A172 (cell line): Measurements from ENCODE around the gene TIMM13. TPM values are rescaled to one million over a fixed set of nuclear protein-coding genes. Genes with fewer than 3 reads are reported as not detected.
"Not testable (repeated sequence)": the region's sequence is repeated elsewhere in the genome, so short reads cannot be mapped to it uniquely, and the experiment has no call there.

Source experiments
- DNase-seq: peaks from one replicate; pipeline ENCODE4 v3.0.0-alpha.2; 2015; ENCODE audit warnings: low spot score
- total RNA-seq: library from RNA; depleted of rRNA; stranded (reverse); fragments of >200 nt; shearing (Covaris generic); gene quantifications from 2 replicates; pipeline ENCODE4 v1.2.3, GENCODE V29; 2014

Gene TIMM13
- total RNA-seq, 1 experiment from 2014 or later: 110 TPM

DNA sequence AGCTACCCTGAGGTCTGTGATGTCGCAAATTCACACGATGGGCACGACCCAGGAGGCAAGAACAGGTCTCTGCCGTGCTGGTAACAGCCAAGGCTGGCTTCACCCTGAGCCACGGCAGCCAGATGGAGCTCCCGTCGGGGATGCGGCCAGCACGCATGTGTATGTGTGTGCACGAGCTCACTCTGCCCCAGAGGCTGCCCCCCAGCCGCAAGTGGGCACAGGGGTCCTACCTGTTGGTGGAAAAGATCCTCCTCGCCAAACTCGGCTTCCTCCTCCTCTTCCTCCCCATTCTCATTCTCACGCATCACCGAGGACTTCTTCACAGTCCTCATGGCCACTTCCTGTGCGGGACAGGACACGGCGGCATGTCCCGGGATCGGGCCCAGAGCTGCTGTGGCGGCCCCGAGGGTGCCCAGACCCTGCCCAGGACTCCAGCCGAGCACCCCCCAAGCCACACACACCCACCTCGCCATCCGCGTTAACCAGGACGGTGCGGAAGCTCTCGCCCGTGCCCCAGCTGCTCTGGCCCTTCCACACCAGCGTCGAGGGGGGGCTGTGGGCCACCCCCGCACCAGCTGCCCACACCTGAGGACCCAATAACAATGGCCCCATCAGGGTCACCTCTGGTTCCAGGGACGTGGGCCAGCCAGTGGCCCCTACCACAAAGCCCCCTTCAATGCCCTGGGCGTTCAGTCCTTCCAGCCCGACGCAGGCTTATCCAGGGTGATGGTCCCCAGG lies 4.1 kb upstream of the TIMM13 start:
- no peak for DNase-seq

DNA sequence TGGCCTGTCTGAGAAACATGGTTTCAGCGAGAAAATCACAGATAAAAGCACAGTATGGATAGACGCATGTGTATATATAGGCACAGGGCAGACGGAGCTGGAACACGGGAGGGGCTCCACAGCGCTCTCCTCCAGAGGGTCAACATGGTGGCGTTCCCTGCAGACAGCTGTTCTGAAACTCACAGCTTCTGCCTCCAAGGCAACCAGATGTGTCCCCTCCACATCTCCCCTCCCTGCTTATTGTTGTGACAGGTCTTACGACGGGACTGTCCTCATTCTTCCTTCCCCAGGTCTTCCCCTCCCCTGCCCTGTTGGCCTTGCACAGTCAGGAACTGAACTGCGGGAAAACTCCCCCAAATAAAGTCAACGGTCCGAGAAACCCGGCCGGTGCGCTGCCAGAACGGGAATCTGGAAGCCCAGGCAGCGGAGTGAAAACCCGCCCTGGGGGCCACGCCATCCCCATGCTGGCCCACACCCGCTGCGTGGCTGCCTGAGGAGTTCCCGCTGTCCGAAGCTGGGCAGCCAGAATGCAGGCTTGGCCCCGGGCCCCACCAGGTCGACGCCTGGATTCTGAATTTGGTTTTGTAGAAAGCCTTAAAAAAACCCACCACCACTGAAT lies 2.6 kb upstream of the TIMM13 start:
- DNase-seq: no peak

DNA sequence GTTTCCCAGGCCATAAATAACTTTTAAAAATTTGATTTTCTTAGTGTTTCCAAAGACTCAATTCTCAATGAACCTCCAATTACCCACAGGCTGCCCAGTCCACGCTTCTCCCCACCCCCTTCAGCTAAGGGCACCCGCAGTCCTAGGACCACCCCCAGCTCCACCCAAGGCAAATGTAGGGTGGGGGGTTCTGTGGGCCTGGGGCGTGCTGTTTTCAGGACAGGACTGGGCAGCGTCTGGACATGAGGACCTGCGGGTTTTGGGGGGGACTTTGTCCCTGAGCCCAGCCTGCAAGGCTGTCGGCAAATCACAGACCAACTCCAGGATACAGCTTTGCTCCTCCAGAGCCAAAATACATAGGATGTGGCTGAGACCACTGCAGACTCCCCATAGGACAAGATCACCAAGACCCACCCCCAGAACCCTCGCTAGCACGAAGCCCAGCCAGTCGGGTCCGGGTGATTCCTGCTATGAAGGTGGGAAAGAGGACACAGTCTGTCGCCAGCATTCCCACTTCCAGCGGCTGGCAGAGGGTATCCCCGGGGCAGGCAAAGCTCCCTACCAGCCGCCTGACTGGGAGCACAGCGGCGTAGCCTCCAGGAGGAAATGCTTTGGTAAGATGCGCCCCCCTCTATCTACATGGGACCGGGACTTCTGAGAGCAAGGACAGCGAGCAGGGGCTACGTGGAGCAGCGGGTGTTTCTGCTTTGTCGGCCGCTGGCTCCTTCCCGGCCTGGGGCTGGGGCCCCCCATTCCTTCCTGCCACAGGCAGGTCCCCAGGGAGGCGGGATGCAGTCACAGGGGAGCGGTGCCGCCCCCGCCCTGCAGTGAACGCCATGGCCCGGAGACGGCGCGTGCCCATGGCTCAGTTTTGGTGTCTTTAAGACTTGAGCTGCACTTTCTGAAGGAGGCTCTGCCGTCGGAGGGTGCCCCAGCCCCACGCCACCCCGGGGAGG lies 1.6 kb upstream of the TIMM13 start:
- DNase-seq: no peak

DNA sequence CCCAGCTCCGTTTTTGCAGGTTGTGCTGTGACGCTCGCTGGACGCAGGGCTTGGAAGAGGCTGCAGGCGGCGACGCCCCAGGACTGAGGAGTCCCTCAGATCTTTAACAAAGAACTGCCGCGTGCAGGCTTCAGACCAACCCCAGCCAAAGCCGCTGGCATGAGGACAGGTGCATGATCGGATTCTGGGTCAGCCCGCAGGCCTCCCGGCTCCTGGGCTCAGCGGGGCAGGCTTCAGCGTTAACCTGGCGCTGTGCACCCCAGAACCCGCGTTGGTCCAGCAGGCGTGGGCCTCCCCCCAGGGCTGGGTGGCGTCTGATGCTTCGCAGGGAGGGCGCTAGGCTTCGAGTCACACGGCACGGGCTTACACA lies 920 bp upstream of the TIMM13 start:
- DNase-seq: no peak

DNA sequence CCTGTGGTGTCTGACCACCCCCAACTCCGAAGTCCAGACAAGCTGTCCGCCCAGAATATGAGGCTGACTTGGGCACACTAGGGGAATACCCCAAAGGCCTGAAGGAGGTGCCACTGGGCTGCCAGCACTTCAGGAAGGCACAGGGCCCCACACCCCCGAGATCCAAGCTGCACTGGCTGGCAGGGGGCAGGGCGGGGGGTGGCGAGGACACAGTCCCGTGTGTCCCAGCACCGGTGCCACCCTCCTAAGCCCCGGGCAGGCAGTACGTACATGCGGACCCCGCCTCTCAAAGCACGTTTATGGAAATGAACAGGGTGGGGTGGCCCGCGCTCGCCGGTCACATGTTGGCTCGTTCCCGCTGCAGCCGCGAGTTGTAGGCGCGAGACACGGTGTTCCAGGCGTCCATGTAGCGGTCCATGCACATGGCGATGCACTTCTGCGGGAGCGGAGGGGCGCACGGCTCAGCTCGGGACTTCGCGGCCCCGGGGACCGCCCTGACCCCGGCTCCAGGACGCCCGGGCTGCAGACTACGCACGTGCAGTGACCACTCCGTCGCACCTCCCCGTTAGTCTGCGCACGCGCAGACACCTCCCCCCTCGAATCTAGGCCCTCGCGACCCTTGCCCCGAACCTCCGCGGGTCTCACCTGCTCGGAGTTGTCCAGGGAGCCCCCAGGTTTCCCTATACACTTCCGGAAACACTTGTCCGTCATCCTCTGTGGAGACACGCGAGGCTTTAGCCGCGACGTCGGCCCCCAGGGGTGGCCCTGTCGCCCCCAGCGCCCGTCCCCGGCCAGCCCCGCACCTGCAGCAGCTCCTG lies 566 bp downstream of the TIMM13 start:
- peak; percentile 47 for DNase-seq

DNA sequence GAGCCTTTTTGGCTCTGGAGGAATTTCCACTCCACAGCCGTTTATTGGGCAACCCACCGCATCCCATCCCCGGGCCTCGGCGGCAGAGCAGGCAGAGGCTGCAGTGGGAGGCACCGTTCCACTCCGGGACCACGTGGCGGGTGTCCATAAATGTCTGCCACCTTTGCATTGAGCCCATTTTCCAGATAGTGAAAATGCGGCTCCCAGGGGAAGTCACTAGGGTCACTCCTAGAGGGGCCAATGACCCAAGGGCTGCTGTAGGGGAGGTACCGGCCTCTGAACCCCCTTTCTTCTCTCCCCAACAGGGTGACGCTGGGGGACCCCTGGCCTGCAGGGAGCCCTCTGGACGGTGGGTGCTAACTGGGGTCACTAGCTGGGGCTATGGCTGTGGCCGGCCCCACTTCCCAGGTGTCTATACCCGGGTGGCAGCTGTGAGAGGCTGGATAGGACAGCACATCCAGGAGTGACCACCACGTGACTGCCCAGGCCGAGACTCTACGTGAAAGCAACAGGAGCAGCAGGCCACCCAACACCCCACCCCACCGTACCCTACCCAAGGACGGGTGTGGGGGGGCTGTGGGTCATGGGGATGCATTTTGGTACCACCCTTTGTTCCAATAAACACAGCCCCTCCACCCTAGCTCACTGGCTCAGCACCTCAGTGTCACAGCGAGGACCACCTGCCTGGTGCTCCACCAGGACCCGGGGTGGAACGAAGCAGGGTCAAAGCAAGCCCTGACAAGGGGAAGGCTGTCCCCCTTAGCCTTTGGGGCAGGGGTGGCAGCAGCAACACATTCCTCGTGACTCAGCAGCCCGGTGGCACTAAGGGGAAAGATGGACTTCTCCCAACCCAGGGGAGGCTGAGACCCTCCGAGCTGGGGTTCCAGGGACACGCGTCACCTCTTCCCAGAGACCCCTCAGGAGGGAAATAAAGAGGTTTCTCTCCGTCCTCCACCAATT lies 1.5 kb downstream of the TIMM13 start:
- DNase-seq: no peak

DNA sequence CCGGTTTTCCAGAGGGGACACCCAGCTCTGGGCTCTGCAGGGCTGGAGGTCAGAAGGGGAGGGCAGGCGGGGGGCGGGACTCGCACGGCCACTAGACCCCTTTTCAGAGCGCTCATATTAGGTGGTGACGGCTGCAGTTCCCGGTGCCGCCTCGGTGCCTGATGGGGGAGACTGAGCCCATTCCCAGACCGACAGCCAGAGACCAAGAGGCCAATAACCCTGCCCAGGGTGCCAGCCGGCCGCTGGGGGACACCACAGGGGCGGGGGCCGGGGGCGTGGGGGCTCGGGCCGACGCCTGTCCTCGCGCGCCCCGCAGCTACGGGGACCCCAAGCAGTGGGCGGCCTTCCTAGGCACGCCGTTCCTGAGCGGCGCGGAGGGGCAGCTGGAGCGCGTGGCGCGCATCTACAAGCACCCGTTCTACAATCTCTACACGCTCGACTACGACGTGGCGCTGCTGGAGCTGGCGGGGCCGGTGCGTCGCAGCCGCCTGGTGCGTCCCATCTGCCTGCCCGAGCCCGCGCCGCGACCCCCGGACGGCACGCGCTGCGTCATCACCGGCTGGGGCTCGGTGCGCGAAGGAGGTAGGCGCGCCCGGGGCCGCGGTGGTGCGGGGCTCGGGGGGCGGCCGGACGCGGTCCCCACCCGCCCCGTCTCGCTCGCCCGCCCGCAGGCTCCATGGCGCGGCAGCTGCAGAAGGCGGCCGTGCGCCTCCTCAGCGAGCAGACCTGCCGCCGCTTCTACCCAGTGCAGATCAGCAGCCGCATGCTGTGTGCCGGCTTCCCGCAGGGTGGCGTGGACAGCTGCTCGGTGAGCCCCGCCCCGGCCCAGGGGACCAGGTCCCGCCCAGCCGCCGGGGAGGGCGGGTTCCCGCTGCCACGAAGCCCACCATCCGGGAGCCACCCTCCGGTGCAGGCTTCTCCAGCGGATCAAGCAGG lies 2.4 kb downstream of the TIMM13 start:
- no peak for DNase-seq

DNA sequence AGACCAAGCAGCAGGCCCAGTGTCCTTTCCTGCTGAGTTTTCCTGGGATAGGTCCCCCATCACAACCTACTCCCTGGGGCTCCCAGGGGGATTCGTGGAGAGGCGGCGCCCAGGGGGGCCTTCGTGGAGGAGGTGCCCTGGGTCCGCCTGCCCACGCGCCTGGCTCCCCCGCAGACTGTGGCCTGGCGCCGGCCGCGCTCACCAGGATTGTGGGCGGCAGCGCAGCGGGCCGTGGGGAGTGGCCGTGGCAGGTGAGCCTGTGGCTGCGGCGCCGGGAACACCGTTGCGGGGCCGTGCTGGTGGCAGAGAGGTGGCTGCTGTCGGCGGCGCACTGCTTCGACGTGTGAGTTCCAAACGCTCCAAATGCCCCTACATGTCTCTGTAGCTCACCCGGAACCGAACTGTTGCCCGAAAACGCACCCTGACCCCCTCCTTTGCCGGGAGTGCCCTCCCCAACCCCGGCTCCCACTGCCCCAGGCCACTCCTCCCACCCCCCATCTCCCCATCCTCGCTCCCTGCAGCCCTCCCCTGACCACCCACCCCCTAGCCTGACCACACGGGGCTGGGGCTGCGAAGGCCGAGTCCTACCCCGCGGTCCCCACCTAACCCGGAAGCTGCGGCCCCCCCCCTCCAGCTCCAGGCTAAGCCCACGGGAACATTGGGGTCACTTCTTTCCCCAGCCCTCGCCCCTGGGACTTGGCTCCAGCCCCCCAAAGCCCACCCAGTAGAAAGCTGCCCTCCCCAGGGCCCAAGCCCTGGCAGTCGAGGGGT lies 3.3 kb downstream of the TIMM13 start:
- DNase-seq: no peak

DNA sequence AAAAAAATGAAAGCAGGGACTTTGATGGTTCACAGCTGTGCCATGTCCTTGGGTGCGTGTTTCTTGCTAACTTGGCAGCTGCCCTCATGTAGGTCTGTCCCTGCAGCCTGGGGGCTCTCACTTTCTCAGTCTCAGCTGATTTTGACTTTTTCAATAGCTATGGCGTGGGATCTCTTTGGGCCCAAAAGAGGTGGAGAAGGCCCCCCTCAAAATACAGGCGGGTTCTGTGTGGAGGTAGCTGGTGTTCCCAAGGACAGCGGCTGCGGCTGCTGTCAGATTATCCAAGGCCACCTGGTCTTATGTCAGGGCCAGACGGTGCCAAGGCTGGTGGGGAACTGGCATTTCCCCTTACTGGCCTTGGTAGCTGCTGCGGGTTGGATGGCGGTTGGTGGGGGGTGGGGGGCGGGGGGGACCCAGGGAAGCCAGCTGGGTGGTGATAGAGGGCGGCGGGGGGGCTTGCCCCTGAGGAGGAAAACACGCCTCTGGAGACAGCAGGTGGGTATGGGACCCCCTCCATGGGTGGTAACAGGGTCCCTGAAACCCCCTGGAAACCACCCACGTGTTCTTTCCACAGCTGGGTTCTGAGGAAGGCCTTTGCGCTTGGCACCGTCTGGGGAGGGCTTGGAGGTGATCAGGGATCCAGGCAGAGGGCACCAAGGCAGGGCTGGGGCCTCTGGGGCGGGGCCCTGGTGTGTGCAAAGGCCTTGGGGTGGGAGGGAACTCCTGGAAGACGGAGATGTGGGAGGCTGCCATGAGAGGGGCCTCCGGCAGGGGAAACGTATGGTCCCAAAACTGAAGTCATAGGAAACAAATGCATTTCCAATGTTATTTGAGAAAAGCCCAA lies 4.1 kb downstream of the TIMM13 start:
- DNase-seq: no peak

DNA sequence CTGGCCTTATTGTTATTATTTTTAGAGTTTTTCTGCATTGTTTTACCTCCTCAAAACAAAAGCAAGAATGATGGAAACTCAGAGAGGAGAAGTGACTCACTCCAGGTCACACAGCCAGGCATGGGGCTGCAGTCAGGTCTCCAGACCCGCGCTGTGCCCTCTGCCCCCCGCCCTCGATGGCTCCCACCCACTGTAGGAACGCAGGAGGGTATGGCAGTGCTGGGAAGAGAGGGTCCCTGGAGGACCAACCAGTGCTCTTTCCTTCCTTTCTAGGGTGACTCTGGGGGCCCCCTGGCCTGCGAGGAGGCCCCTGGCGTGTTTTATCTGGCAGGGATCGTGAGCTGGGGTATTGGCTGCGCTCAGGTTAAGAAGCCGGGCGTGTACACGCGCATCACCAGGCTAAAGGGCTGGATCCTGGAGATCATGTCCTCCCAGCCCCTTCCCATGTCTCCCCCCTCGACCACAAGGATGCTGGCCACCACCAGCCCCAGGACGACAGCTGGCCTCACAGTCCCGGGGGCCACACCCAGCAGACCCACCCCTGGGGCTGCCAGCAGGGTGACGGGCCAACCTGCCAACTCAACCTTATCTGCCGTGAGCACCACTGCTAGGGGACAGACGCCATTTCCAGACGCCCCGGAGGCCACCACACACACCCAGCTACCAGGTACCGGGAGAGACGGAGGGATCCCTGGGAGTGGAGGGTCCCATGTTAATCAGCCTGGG lies 5.6 kb downstream of the TIMM13 start:
- no peak for DNase-seq

DNA sequence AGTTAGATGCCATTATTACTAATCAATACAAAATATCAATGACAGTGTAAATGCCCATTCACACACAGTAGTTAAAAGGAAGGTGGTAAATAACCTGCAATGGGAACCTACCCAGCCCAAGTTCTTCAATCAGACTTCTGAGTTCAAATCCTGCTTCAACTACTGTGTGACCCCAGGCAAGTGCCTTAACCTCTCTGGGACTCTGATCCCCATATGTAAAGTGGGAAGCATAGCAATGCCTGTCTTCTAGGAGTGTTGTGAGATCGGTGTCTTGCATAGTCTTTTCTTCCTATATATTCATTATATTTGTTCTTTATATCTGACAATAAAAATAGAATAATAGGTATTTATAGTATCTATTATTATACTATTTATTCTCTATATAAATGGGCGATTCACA lies 6.9 kb downstream of the TIMM13 start:
- no peak for DNase-seq

DNA sequence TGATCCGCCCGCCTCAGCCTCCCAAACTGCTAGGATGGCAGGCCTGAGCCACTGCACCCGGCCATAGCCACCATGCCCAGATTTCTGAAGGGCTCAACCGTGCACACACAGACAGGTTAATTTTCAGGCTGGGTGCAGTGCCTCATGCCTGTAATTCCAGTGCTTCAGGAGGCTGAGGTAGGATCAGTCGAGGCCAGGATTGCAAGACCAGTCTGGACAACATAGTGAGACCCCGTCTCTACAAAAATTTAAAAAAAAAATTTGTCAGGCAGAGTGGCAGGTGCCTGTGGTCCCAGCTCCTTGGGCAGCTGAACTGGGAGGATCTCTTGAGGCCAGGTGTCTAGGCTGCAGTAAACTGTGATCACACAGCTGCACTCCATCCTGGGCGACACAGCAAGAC lies 7.6 kb downstream of the TIMM13 start:
- no peak for DNase-seq

DNA sequence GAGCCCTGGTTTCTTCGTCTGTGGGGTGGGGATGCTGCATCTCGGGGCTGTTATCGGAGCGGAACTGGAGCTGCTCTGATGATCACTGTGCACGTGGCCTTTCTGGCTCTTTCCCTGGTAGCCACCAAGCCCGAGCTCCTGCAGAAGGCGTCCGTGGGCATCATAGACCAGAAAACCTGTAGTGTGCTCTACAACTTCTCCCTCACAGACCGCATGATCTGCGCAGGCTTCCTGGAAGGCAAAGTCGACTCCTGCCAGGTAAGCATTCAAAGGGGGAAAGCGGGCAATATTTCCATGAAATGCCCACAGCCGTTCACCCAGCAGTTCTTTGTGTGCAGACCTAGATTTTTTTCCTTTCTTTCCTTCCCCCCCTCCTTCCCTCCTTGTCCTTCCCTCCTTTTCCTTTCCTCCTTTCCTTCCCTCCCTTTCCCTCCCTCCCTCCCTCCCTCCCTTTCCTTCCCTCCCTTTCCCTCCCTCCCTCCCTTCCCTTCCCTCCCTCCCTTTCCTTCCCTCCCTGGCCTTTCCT lies 9.4 kb downstream of the TIMM13 start:
- DNase-seq: no peak

DNA sequence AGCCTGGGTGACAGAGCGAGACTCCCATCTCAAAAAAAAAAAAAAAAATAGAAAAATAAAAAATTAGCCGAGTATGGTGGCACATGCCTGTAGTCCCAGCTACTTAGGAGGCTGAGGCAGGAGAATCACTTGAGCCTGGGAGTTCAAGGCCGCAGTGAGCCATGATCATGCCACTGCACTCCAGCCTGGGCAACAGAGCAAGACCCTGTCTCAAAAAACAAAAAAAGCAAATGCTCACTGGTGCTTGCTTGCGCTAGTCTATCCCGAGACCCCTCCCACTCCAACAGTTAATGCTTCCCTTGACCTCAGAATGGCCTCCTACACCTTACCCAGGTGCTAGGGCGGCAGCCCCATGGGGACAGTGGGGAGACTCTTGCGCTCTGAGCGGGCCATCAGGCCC lies 9.9 kb downstream of the TIMM13 start:
- DNase-seq: not testable (repeated sequence)

DNA sequence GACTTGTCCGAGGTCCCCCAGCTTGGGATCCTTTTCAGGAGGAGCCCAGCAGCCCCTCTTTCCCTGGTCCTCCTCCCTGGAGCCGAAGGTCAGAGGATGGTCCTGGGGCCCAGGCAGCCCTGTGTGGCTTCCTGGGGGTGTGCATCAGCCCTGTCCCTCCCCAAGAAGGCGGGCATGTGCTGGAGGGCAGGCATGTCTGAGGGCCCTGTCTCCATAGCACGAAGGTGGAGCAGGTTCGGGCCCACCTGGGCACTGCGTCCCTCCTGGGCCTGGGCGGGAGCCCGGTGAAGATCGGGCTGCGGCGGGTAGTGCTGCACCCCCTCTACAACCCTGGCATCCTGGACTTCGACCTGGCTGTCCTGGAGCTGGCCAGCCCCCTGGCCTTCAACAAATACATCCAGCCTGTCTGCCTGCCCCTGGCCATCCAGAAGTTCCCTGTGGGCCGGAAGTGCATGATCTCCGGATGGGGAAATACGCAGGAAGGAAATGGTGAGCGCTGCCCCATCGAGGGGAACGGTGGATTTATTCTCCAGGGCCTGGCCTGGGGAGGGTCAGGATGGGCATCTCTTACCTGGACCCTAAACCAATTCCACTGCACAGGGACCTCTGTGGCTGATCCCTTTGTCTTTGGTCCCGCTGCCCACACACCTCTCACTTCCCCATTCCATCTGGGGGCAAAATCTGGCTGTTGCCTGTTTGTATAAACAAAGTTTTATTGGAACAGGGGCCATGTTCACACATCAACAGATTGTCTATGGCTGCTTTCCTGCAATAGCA lies 10.9 kb downstream of the TIMM13 start:
- DNase-seq: no peak

DNA sequence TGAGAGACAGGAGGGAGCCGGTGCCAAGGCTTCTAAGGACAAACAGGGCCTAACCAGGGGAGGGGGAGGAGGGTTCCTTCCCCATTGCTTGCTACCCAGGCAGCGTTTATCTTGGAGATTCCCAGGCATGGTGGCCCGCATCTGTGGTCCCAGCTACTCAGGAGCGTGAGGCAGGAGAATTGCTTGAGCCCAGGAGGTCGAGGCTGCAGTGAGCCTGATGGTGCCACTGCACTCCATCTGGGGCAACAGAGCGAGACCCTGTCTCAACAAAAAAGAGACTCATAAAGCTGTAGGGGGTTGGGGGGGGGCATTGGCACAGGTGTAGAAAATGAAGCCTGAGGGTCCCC lies 11.4 kb downstream of the TIMM13 start:
- no peak for DNase-seq
